GM18526 (cell line): ENCODE measurements around the gene BRIP1.

ENCODE experiments used
- POLR2A ChIP-seq: IDR thresholded peaks from 3 replicates; pipeline ENCODE4 v1.6.1; 2011; ENCODE audit not compliant: insufficient read length; ENCODE audit errors: extremely low read depth

Gene BRIP1

GRCh38 chr17:61814485-61814884 is 48.8 kb downstream of the BRIP1 start:
- TF ChIP-seq POLR2A, result no peak

- TF ChIP-seq POLR2A, result no peak
Observed at GRCh38 chr17:61813211-61813610, 50.1 kb downstream of the BRIP1 start.

- no peak for TF ChIP-seq POLR2A
Observed at GRCh38 chr17:61812747-61813146, 50.6 kb downstream of the BRIP1 start.

- TF ChIP-seq POLR2A, result no peak
Observed at GRCh38 chr17:61809816-61810392, 53.4 kb downstream of the BRIP1 start.

- no peak for TF ChIP-seq POLR2A
Observed at GRCh38 chr17:61808442-61808841, 54.9 kb downstream of the BRIP1 start.

GRCh38 chr17:61806936-61807335 is 56.4 kb downstream of the BRIP1 start:
- TF ChIP-seq POLR2A, result no peak

- TF ChIP-seq POLR2A, result no peak
Observed at GRCh38 chr17:61806081-61806828, 57.1 kb downstream of the BRIP1 start.

GRCh38 chr17:61805399-61805798 is 57.9 kb downstream of the BRIP1 start:
- no peak for TF ChIP-seq POLR2A

GRCh38 chr17:61803796-61804195 is 59.5 kb downstream of the BRIP1 start:
- no peak for TF ChIP-seq POLR2A

- TF ChIP-seq POLR2A, result no peak
Observed at GRCh38 chr17:61803216-61803615, 60.1 kb downstream of the BRIP1 start.

GRCh38 chr17:61799812-61800484 is 63.4 kb downstream of the BRIP1 start:
- no peak for TF ChIP-seq POLR2A

GRCh38 chr17:61797283-61797682 is 66.0 kb downstream of the BRIP1 start:
- TF ChIP-seq POLR2A, result no peak

- TF ChIP-seq POLR2A, result no peak
Observed at GRCh38 chr17:61795546-61795945, 67.8 kb downstream of the BRIP1 start.

GRCh38 chr17:61794792-61795191 is 68.5 kb downstream of the BRIP1 start:
- TF ChIP-seq POLR2A, result no peak

- no peak for TF ChIP-seq POLR2A
Observed at GRCh38 chr17:61794242-61794641, 69.1 kb downstream of the BRIP1 start.

- no peak for TF ChIP-seq POLR2A
Observed at GRCh38 chr17:61793565-61793964, 69.8 kb downstream of the BRIP1 start.
